ENCODE results near the gene CGB8.
"Not testable (repeated sequence)": the region's sequence is repeated elsewhere in the genome, so short reads cannot be mapped to it uniquely, and the experiment has no call there.

Gene CGB8

GRCh38 chr19:49029749-49030148 is 19.2 kb downstream of the CGB8 start:
- DNase-seq: not testable (repeated sequence)

DNA sequence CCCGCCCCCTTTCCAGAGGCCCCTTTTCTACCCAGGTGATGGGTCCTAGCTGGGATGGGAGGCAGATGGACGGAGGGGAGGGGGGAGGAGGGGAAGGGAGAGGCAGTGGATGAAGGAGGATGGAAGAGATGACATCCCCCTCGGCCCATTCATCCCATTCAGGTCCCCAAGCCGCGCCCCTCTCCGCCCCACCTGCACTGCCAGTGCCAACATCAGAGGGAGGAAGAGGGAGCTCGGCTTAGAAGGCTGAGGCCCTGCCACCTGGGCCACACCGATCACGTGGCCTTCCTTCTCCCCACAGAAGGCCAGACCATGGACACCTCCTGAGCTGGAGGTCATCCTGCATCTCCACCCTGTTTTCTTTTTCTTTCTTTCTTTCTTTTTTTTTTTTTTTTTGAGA is 20.2 kb downstream of the CGB8 start:
- DNase-seq: not testable (repeated sequence)

GRCh38 chr19:49025599-49025998 is 23.3 kb downstream of the CGB8 start:
- DNase-seq: not testable (repeated sequence)

GRCh38 chr19:49025088-49025487 is 23.8 kb downstream of the CGB8 start:
- DNase-seq: not testable (repeated sequence)

- DNase-seq: not testable (repeated sequence)
Observed at GRCh38 chr19:49024233-49024632, 24.7 kb downstream of the CGB8 start, which contains the start of gene CGB3. Gene CGB3 (minus strand): TSS chr19:49024333. CDS start chr19:49023971, 362 bp downstream.

- DNase-seq: no peak
Observed at GRCh38 chr19:49022116-49022515, 26.8 kb downstream of the CGB8 start.

DNA sequence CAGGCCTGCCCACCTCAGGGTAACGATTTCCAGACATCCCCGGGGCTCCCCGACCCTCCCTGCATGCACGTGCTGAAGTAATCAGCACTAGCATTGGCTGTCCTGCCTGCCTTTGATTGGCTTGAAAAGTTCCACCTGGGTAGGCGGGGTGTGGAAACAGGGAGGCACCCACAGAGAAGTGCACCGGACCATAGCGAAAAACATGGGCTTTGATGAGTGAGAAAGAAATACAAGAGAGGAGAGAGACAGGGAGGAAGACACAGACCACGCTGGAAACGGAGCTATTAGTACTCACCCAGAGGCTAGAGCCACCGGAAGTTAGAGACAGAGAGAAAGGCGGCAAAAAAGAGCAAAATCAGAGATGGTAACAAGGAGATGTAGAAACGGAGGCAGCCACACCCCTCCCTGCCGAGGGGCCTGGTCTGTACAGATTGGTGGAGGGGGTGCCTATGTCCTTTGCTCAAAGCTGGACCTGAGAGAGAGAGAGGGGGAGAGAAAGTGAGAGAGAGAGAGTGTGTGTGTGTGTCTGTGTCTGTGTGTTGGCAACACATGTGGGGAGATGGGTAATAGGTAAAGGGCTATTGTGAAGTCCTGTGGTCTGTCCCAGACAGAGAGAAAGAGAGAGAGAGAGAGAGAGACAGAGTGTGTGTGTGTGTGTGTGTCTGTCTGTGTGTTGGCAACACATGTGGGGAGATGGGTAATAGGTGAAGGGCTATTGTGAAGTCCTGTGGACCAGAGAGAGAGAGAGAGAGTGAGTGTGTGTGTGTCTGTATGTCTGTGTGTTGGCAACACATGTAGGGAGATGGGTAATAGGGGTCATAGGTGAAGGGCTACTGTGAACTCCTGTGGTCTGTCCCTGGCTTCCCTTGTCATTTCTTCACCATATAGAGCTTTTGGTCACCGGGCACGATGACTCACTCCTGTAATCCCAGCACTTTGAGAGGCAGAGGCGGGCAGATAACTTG is 27.7 kb downstream of the CGB8 start:
- DNase-seq: no peak

- no peak for DNase-seq
Observed at GRCh38 chr19:49020342-49020741, 28.6 kb downstream of the CGB8 start.

DNA sequence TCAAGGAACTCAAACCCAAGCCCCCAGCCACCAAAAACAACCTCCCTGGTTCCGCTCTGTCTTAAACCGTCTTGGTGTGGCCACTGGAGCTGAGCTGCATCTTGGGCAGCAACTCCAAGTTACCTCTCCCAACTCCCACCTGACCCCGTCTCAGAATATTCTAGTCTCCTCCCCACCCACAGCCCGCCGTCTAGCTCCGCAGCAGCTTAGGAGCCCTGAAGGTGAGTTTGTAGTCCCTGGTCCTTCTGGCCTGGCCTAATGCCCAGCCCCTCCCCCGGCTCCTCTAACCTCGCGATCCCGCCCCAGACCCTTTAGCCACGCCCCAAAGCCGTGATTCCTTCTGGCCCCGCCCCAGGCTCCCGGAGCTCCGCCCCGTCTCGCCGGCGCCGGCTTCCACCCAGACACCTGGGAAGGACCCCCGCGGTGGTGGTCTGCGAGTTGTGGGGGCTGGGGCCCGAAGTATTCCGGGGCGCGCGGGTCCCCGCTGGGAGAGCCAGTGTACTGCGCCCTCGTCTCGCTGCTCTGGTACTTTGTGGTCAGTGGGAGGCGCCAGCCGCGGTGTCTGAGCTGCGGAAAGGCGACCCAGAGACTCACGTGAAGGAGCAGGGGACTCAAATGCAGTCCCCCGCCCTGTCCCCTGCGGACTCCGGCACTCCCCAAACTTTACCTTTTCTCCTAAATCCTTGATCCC is 29.5 kb downstream of the CGB8 start:
- DNase-seq: peak; percentile 47

DNA sequence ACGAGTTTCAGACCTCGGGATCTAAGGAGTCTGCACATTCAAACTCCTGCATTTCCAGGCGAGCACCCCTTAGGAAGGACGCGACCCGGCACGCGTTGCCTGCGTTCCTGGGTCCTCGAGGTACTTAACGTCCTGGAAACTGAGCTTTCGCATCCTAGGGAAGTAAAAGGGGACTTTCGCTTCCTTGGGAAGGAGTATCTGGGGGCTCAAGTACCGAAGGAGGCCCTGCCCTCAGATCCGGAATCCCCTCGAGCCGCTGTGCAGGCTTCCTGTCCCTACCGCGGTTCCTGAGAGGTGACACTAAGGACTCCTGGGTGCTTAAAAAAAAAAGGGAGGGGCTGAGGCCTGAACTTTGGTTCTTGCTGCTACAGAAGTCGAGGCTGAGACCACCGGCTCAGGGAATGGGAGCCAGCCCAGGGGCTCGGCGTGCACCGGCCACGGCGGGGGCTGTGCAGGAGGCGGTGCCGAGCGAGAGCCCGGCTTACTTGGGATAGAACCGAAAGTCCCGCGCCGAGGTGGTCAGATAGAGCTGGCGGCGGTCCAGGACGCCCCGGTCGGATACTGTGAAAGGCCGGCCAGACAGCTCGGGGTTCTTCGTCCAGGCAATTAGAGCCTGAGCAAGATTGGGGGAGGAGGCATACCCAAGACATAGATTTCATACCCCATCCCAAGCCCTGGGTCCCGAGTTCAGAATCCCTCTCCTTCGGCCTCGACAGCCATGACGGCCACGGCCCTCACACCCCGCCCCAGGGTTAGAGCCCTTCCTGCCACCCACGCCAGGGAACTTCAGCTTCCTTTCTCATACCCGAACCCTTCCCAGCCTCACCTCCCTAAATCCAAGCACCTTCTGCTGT is 30.3 kb downstream of the CGB8 start:
- not testable (repeated sequence) for DNase-seq

DNA sequence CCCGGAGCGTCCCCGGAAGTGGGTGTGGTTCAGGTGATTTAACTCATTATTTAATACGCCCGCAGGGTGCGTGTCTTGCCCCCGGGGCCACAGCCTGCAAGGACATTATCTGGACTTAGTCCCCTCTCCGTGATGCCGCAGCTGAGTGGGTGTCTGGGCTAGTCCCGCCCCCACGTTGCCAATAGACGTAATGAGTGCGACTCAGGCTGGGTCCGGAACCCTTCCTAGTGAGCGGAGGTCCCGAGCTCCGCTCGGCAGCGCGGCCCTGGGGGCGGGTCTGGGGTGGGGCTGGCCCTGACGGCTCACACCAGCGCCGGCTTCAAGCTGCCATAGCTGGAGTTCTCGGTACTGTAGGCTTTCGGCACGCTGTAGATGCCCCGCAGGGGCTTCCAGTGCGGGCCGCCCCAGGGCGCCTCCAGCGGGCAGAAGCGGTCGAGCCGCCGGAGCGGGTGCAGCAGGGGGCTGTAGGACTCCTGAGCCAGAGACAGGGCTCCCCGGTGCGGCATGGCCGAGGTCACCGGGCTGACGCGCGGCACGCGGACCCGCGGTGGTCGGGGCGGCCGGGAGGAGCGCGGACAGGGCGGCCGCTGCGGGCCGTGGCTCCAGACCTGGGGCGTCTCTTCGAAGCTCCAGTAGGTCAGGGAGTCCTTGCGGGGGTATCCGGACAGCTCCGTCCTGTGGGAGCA is 31.1 kb downstream of the CGB8 start:
- DNase-seq: no peak

DNA sequence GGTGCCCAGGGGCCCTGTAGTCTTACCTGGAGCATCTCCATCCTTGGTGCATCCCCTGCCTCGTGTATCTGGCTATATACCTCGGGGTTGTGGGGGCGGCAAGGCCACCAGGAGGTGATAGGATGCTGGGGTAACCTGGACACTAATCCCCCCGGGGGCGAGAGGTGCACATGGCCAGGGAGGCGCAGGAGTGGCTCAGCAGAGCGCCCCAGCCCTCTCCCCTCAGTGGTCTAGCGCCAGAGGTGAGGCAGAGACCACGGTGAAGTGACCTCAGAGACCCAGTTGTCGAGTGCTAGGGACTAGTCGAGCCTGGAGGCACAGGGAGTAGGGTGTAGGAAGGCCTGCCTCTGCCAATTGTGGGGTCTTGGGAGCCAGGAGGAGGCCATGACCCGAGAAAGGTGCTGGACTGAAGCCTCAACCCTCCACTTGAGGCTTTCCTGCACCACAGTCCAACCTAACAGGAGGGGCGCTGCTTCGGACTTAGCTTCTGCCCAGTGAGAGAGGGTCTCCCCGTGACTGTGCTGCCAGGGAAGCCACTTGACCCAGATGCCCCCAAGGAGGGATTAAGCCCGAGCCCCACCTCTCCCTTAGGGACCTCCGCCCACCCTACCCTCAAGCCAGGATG is 31.8 kb downstream of the CGB8 start, which contains the start of gene LHB:
TSS of gene LHB (minus strand) at position 51 of the 625 bp plus-strand sequence. CDS start at position 41, 10 bp downstream.
- no peak for DNase-seq

- no peak for DNase-seq
Observed at GRCh38 chr19:49016067-49016839, 32.7 kb downstream of the CGB8 start.

GRCh38 chr19:49014870-49015255 is 34.0 kb downstream of the CGB8 start:
- no peak for DNase-seq

- no peak for DNase-seq
Observed at GRCh38 chr19:49014123-49014869, 34.6 kb downstream of the CGB8 start.

DNA sequence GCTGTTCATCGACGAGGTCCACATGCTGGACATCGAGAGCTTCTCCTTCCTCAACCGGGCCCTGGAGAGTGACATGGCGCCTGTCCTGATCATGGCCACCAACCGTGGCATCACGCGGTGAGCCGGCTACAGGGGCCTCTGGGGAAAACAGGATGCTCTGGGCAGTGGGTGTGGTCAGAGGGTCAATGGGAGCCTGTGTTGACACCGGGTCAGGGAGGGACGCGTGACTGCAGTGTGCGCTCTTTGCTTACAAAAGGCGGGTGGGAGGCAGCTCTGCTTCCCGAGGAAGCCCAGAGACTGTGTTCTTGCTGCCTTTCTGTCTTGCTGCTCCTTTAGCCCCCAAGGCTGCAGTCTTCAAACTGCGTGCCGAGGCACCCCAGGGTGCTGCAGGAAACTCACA is 37.7 kb downstream of the CGB8 start:
- DNase-seq: no peak

GRCh38 chr19:49010453-49010852 is 38.5 kb downstream of the CGB8 start:
- no peak for DNase-seq

- DNase-seq: no peak
Observed at GRCh38 chr19:49009828-49010227, 39.1 kb downstream of the CGB8 start.

DNA sequence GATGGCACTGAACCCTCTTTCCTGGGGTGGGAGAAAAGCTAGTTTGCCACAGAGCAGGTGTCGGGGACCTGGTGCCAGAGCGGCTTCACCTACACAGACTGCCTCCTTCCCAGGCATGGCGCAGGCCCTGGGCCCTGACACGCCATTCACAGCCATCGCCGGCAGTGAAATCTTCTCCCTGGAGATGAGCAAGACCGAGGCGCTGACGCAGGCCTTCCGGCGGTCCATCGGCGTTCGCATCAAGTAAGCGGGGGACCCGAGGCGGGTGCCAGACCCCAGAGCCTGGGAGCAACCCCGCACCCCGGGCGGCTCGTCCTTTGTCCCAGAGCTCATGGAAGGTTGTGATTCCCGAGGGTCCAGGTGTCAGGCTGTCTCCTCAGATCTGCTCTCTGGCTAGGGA is 42.0 kb downstream of the CGB8 start:
- DNase-seq: no peak

- no peak for DNase-seq
Observed at GRCh38 chr19:49004964-49005614, 43.8 kb downstream of the CGB8 start.

All from NCI-H345 (cell line).